ENCODE measurements around the gene FHIT. TPM values are rescaled to one million over a fixed set of nuclear protein-coding genes. Genes with fewer than 3 reads are reported as not detected.

The FHIT gene
- total RNA-seq, 2 donors from 2014 or later: 10.4 to 15.8 TPM

- intact Hi-C loops (cut with DNase I): no loop called here
- Histone ChIP-seq H3K9me3 (no peaks in the 10 kb centered on the region), H3K4me1 (no peaks in the 10 kb centered on the region), H3K4me3 (no peak overlapping the region), H3K27ac (no peak overlapping the region), H3K36me3 (replicated peaks in 1 of 2; ENCODE audit: insufficient read depth in 1 of 2, low read depth in 2 of 2) (no peaks in the 10 kb centered on the region), H3K27me3 (no peaks in the 10 kb centered on the region)
- ATAC-seq (no peak), DNase-seq (no peak)
- 96 to 100% methylated on average over 2 of the region's 2 CpGs for WGBS, 2 donors
- TF ChIP-seq POLR2A (IDR thresholded peaks at IDR 0.05) (no peak), CTCF (IDR thresholded peaks at IDR 0.05) (no peak)
Measured at GRCh38 chr3:60933824-60934223, 317.4 kb downstream of the FHIT start.

GRCh38 chr3:60932643-60933042, 318.6 kb downstream of the FHIT start:
- Histone ChIP-seq H3K4me1 (no peaks in the 10 kb centered on the region), H3K4me3 (no peak overlapping the region), H3K9me3 (no peaks in the 10 kb centered on the region), H3K27me3 (no peaks in the 10 kb centered on the region), H3K36me3 (replicated peaks in 1 of 2; ENCODE audit: insufficient read depth in 1 of 2, low read depth in 2 of 2) (no peaks in the 10 kb centered on the region), H3K27ac (no peak overlapping the region)
- TF ChIP-seq POLR2A (IDR thresholded peaks at IDR 0.05) (no peak), CTCF (IDR thresholded peaks at IDR 0.05) (no peak)
- WGBS, 2 donors: 67 to 76% methylated on average over 1 of the region's 1 CpG
- intact Hi-C loops (cut with DNase I): no loop called here
- DNase-seq (no peak), ATAC-seq (no peak)

GRCh38 chr3:60932170-60932569, 319.1 kb downstream of the FHIT start:
- Histone ChIP-seq H3K4me1 (no peaks in the 10 kb centered on the region), H3K4me3 (no peak overlapping the region), H3K27me3 (no peaks in the 10 kb centered on the region), H3K36me3 (replicated peaks in 1 of 2; ENCODE audit: insufficient read depth in 1 of 2, low read depth in 2 of 2) (no peaks in the 10 kb centered on the region), H3K27ac (no peak overlapping the region), H3K9me3 (no peaks in the 10 kb centered on the region)
- intact Hi-C loops (cut with DNase I): no loop called here
- no peak for TF ChIP-seq POLR2A (IDR thresholded peaks at IDR 0.05)
- no peak for TF ChIP-seq CTCF (IDR thresholded peaks at IDR 0.05)
- 62 to 77% methylated on average over 2 of the region's 2 CpGs for WGBS, 2 donors
- ATAC-seq (no peak), DNase-seq (no peak)

- no peaks in the 10 kb centered on the region for H3K9me3 ChIP-seq
- H3K27ac ChIP-seq: no peak overlapping the region
- H3K36me3 ChIP-seq (replicated peaks in 1 of 2; ENCODE audit: insufficient read depth in 1 of 2, low read depth in 2 of 2): no peaks in the 10 kb centered on the region
- TF ChIP-seq CTCF (IDR thresholded peaks at IDR 0.05) (no peak), POLR2A (IDR thresholded peaks at IDR 0.05) (no peak)
- no peak overlapping the region for H3K4me3 ChIP-seq
- WGBS, 2 donors: 47 to 55% methylated on average over 7 of the region's 7 CpGs
- DNase-seq (no peak), ATAC-seq (no peak)
- intact Hi-C loops (cut with DNase I): no loop called here
- H3K27me3 ChIP-seq: no peaks in the 10 kb centered on the region
- no peaks in the 10 kb centered on the region for H3K4me1 ChIP-seq
Measured at GRCh38 chr3:60931452-60931851, 319.8 kb downstream of the FHIT start.

GRCh38 chr3:60920519-60920918, 330.7 kb downstream of the FHIT start:
- 32 to 38% methylated on average over 4 of the region's 4 CpGs for WGBS, 2 donors
- no peaks in the 10 kb centered on the region for H3K36me3 ChIP-seq (replicated peaks in 1 of 2; ENCODE audit: insufficient read depth in 1 of 2, low read depth in 2 of 2)
- no peaks in the 10 kb centered on the region for H3K9me3 ChIP-seq
- H3K4me3 ChIP-seq: no peak overlapping the region
- no peak for TF ChIP-seq POLR2A (IDR thresholded peaks at IDR 0.05)
- TF ChIP-seq CTCF (IDR thresholded peaks at IDR 0.05): peak in 1 of 7 experiments; percentile 5
- peaks cover 12% of the 10 kb centered on the region for H3K4me1 ChIP-seq
- H3K27me3 ChIP-seq: no peaks in the 10 kb centered on the region
- peak overlapping the region in 3 of 4 donors; percentile 48 to 62 (median 52) for H3K27ac ChIP-seq
- intact Hi-C loops (cut with DNase I): no loop called here
- ATAC-seq (peak; percentile 79), DNase-seq (peak; percentile 75 to 89 (median 76))
